GM18519 (cell line): ENCODE data around the gene MATCAP1.

Source experiments
- ATAC-seq: cut with Tn5 transposase; IDR thresholded peaks from one replicate; pipeline ENCODE4 v1.9.1; 2021; ENCODE audit warnings: mild to moderate bottlenecking, moderate library complexity; ENCODE audit not compliant: unreplicated experiment, low FRiP score

The MATCAP1 gene

GRCh38 chr16:67158637-67159600, 24.8 kb downstream of the MATCAP1 start:
- ATAC-seq = no peak

- ATAC-seq = no peak
Measured at GRCh38 chr16:67157892-67158635, 25.7 kb downstream of the MATCAP1 start.

GRCh38 chr16:67157106-67157748, 26.5 kb downstream of the MATCAP1 start:
- ATAC-seq = no peak

GRCh38 chr16:67156143-67156844, 27.5 kb downstream of the MATCAP1 start:
- no peak for ATAC-seq

- no peak for ATAC-seq
Measured at GRCh38 chr16:67155295-67156142, 28.2 kb downstream of the MATCAP1 start.

GRCh38 chr16:67154578-67155294, 29.0 kb downstream of the MATCAP1 start:
- no peak for ATAC-seq

- no peak for ATAC-seq
Measured at GRCh38 chr16:67151431-67152097, 32.2 kb downstream of the MATCAP1 start.

- no peak for ATAC-seq
Measured at GRCh38 chr16:67150833-67151396, 32.8 kb downstream of the MATCAP1 start, which contains the start of gene B3GNT9. Gene B3GNT9 (minus strand): TSS chr16:67150998. CDS start chr16:67150485, 513 bp downstream.

- no peak for ATAC-seq
Measured at GRCh38 chr16:67150047-67150832, 33.5 kb downstream of the MATCAP1 start.

- ATAC-seq = no peak
Measured at GRCh38 chr16:67149276-67150046, 34.3 kb downstream of the MATCAP1 start.

- ATAC-seq = no peak
Measured at GRCh38 chr16:67148656-67149275, 35.0 kb downstream of the MATCAP1 start.

GRCh38 chr16:67148221-67148620, 35.5 kb downstream of the MATCAP1 start:
- no peak for ATAC-seq

- no peak for ATAC-seq
Measured at GRCh38 chr16:67147437-67148140, 36.2 kb downstream of the MATCAP1 start.

GRCh38 chr16:67146523-67147357, 37.0 kb downstream of the MATCAP1 start:
- no peak for ATAC-seq
